Uterus (tissue), 2 donors: Measurements from ENCODE around the gene SIX6.

ENCODE experiments used
- CTCF ChIP-seq, 4 experiments: fragments of 200-600 bp in 2 of 4; fragments of 450-650 bp in 2 of 4; sonication (generic) in 2 of 4; IDR thresholded peaks; one replicate each; pipeline ENCODE4 v1.5.1; 2016 to 2019; ENCODE audit warnings: antibody characterized with exemption in 4 of 4, mild to moderate bottlenecking in 2 of 4, moderate library complexity in 1 of 4
- POLR2A ChIP-seq, 2 donors: fragments of 450-650 bp; IDR thresholded peaks; one replicate each; pipeline ENCODE4 v1.6.1; 2016; ENCODE audit warnings: antibody characterized with exemption in 2 of 2, mild to moderate bottlenecking in 1 of 2, moderate library complexity in 1 of 2

GRCh38 chr14:60532442-60532841 lies 23.5 kb downstream of the SIX6 start:
- no peak for TF ChIP-seq CTCF (IDR thresholded peaks at IDR 0.05)
- no peak for TF ChIP-seq POLR2A (IDR thresholded peaks at IDR 0.05)
